ENCODE data around the gene NFIA.

NFIA gene

GRCh38 chr1:61142726-61143500 is 60.6 kb downstream of the NFIA start:
- H3K4me3 ChIP-seq (ENCODE audit: low read depth, low read length) = no peak overlapping the region
- no peak for TF ChIP-seq CTCF (conservative IDR thresholded peaks at IDR 0.05; ENCODE audit: low read depth, low read length)
- DNase-seq (ENCODE audit: low read depth) = no peak

- TF ChIP-seq CTCF (conservative IDR thresholded peaks at IDR 0.05; ENCODE audit: low read depth, low read length) = no peak
- no peak overlapping the region for H3K4me3 ChIP-seq (ENCODE audit: low read depth, low read length)
- no peak for DNase-seq (ENCODE audit: low read depth)
Observed at GRCh38 chr1:61143821-61144424, 61.6 kb downstream of the NFIA start.

DNA sequence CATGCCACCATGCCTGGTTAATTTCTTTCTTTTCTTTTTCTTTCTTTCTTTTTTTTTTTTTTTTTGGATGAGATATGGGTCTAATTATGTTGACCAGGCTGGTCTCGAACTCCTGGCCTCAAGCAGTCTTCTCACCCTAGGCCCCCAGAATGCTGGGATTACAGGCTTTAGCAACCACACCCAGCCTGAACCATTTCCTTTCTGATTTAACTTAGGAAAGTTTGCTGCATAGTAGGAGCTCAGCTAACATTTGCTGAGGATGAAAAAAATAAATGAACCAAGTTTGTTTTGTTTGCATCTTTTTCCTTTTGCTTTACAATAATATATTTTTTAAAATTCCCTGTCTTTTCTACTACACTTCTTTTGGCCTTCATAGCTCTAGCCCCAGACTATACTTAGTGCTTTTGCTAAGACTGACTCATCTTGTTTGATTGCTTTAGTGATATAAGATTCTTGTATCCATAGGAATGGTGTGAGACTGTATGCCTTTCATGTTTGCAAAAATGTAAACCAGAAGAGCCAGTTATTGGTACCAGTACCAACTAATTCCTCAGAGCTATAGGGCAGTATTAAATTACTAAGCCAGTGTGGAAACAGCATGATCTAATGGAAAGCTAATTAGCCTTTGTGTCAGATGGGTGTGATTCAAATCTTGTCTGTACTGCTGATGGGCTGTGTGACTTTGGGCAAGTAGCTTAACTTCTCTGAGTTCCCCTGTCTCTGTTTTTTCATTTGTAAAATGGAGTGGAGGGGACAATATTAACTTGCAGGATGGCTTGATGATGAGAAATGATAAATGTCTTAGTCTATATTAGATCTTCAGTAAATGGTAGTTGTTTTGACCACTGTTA is 66.9 kb downstream of the NFIA start:
- no peak for DNase-seq (ENCODE audit: low read depth)
- TF ChIP-seq CTCF (conservative IDR thresholded peaks at IDR 0.05; ENCODE audit: low read depth, low read length) = no peak
- H3K4me3 ChIP-seq (ENCODE audit: low read depth, low read length) = no peak overlapping the region

DNA sequence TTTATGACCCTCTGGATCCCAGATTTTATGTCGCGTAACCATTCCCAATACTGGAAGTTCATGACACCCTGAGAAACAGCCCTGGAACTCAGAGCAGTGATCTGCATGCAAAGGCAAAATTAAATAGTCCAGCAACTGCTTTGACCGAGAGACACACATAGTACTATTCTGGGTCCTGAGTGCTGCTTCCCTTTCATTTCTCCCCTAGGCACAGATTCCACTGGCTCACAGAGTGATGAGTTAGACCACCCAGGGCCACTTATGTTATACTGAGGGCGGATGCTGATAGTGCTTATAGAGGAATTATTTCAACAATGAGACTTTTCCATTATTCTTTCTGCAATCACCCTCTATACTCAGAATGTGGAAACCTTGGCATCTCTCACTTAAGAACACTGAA is 69.2 kb downstream of the NFIA start:
- no peak overlapping the region for H3K4me3 ChIP-seq (ENCODE audit: low read depth, low read length)
- DNase-seq (ENCODE audit: low read depth) = no peak
- TF ChIP-seq CTCF (conservative IDR thresholded peaks at IDR 0.05; ENCODE audit: low read depth, low read length) = no peak

DNA sequence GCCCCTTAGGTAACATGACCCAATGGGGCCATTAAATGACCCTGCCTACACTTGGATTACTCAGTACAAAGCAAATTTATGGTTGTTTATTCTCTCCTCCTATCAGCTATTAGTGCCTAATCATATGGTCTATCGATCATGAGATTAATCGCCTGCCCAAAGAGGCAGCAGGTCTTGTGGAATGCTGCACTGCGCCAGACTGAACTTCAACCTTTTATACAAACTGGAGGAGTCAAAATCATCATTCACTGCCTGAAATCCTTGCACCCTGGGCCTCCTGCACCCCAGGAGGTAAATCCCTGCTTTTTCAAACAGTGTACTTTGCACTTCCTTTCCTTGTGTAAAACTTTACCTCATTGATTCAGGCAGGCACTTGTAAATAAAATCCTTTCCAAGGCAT is 69.7 kb downstream of the NFIA start:
- H3K4me3 ChIP-seq (ENCODE audit: low read depth, low read length) = no peak overlapping the region
- TF ChIP-seq CTCF (conservative IDR thresholded peaks at IDR 0.05; ENCODE audit: low read depth, low read length) = no peak
- no peak for DNase-seq (ENCODE audit: low read depth)

- no peak overlapping the region for H3K4me3 ChIP-seq (ENCODE audit: low read depth, low read length)
- TF ChIP-seq CTCF (conservative IDR thresholded peaks at IDR 0.05; ENCODE audit: low read depth, low read length) = peak; percentile 15
- no peak for DNase-seq (ENCODE audit: low read depth)
Observed at GRCh38 chr1:61152469-61153105, 70.2 kb downstream of the NFIA start.

All from choroid plexus epithelial cell (primary cell).